HG03565 (cell line): Measurements from ENCODE around the gene KRT14.
"Not testable (repeated sequence)": the region's sequence is repeated elsewhere in the genome, so short reads cannot be mapped to it uniquely, and the experiment has no call there.

Experiments used
- ATAC-seq: cut with Tn5 transposase; IDR thresholded peaks from one replicate; pipeline ENCODE4 v1.9.1; 2021; ENCODE audit warnings: mild to moderate bottlenecking, moderate library complexity; ENCODE audit not compliant: unreplicated experiment

The KRT14 gene

DNA sequence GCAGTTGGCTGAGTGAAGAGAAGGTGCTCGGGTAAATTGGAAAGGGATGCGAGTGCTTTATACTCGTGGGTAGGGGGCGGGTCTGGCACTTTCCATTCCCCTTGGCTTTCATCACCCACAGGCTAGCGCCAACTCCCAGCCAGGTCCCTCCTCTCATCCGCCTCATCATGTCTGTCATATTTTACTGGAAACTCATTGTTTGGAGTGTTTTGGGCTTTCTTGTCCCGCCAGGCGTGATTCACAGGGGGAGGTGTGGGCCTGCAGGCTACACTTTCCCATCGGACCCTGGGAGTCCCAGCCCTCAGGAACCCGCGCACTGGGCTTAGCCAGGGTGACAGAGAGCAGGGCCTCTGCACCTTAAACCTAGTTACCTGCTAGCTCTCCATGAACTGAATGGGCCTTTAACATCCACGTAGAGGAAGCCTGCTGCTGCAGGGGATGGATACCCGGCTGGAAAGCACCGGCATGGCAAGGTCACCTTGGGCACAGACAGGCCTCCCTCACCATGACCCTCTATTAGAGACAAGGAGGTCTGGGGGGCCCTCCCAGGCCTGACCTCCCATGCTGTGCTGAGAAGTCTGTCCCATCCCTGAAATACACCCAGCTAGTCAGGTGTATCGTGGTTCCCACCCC lies at the start of gene KRT14:
Gene KRT14 (minus strand): TSS at position 33 of the 633 bp plus-strand sequence. CDS start 61 bp downstream, outside the sequence.
- ATAC-seq, result no peak

DNA sequence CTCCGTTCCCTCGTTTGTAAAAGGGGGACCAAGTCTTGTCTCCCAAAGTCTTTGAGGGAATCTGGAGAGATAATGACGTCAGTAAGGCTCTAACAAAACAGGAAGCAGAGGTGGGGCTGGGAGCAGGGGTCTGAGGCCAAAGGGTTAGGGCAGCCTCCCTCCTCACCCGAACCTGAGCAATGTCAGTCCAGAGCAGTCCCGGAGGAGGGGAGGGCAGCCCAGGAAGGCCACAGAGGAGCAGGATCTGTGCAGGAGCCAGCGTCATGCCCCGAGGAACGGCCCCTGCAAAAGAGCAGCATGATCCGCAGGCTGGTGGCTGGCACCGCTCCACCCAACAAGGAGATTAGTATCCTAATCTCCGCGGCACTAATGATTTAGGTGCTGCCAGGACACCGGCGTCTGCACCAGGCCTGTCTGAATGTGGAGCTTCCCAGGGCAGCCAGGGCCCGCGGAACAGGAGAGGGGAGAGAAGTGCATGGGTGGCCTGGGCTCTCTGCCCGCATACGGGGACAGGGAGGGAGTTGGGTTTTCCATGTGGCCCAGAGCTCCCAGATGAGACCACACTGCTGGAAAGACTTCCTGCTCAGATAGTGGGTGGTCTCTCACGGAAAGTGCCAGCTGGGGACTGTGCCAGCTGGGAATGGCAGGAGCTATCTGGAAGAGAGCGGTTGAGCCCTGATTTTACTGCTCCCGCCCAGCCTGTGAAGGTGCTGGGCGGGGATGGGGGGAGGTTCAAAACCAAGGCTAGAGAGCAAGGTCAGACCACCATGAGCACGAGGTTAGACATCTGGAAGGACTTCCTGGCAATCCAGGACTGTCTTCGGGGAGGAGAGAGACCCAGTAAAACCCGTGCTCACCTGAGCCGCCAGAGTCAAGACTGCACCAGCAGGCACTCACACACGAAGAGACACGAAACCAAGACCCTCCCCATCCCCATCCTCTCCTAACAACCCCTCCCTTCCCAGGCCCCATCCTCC lies 48.7 kb upstream of the KRT14 start:
- no peak for ATAC-seq

DNA sequence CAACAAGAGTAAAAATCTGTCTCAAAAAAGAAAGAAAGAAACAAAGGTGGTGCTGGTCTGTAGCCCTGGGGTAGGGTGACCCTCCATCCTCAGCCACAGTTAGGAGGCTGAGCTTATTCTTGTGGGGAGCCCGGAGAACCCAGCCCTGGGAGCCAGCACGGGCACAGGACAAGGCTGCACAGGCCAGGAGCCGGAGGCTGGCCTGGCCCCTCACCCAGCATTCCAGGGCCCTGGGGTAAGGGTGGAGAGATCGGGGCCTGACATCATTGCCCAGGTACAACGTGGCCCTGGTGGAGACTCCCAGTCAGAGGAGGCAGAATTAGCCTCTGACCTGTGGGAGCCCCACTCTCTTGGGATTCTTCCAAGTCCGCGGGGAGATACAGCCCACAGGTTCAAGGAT lies 47.9 kb upstream of the KRT14 start:
- no peak for ATAC-seq

DNA sequence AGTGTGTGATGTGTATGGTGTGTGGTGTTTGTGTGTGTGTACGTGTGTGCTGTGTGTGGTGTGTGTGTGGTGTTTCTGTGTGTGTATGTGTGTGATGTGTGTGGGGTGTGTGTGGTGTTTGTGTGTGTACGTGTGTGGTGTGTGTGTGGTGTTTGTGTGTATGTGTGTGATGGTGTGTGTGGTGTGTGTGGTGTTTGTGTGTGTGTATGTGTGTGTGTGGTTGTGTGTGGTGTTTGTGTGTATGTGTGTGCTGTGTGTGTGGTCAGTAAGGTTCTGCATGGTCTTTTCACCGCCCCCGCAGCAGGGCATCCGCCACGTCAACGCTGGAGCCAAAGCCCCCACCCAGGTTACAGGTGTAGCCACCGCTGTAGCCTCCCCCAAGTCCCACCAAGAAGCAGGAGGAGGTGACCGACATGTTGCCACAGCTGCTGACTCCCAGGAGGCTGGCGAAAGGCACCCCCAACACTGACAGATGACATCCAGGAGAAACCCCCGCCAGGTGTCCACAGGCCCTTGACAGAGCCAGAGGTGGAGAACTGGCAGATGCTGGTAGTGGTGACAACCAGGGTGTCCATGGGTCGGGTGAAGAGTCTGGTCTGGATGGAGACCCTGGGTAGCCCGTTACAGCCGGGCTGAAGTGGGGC lies 47.0 kb upstream of the KRT14 start:
- ATAC-seq, result no peak

DNA sequence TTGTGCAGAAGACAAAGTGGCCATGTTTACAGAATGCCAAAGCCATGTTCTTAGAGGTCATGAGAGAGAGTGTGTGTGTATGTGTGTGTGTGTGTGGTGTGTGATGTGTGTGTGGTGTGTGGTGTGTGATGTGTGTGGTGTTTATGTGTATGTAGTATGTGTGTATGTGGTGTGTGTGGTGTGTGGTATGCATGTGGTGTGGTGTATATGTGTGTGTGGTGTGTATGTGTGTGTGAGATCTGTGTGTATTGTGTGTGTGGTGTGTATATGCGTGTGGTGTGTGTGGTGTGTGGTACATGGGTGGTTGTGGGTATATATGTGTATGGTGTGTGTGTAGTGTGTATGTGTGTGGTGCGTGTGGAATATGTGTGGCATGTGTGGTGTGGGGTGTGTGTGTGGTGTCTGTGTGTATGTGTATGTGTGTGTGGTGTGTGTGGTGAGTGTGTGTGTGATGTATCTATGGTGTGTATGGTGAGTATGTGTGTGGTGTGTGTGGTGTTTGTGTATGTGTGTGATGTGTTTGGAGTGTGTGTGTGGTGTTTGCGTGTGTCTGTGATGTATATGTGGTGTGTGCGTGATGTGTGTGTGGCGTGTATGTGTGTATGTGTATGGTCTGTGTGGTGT lies 45.9 kb upstream of the KRT14 start:
- no peak for ATAC-seq

DNA sequence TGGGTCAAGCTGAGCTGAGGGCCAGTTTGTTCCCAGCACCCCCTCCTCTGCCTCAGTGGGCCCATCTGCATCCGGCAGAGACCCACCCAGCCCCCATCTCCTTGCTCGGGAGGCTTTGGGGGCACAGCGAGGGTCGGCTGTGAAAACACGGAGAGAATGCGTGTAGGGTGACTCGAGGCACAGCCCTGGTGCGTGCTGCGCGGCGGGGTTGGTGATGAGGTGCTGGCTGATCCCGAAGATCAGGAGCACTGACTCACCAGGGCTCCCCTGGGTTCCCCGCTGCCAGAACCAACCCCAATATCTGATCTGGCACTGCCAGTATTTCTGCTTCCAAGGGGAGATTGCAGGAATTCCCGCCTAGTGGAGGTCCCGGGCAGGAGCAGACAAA lies 45.2 kb upstream of the KRT14 start:
- ATAC-seq, result no peak

DNA sequence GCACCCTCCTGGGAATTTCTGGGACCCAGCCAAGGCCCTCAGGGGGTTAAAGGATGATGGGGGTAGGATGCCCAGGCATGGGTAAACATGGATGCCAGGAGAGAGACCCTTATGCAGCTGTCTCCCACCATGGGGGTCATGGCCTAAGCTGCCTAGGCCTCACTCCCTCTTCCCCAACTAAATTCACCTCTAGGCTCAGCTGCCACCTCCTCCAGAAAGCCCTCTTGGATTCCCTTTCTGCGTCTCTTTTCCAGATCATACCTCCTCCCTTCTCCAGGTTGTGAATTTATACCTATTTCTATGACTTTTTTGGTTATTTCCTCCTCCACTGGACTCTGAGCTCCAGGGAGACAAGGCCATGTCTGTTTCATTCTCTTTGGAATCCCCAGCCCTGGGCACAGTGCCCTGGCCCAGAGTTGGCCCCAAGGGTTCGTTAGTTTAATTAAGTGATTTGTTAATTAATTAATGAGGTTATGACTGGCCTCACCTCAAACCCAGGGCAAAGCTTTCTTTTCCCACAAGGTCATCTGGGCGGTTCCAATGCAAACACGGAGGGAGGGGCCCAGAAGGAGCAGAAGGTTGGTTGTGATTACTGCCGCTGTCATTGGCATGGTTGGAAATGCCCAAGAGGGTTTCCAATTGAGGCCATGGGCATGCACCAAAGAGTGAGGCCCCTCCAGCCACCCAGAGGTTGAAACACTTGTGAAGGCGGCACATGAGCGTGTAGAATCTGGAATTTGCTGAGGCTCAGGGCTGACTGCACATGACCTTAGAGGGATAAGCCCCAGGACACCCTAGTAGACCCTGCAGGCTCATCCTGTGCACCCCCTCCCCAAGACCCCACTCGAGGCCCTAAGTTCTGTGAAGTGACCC lies 44.6 kb upstream of the KRT14 start:
- no peak for ATAC-seq

DNA sequence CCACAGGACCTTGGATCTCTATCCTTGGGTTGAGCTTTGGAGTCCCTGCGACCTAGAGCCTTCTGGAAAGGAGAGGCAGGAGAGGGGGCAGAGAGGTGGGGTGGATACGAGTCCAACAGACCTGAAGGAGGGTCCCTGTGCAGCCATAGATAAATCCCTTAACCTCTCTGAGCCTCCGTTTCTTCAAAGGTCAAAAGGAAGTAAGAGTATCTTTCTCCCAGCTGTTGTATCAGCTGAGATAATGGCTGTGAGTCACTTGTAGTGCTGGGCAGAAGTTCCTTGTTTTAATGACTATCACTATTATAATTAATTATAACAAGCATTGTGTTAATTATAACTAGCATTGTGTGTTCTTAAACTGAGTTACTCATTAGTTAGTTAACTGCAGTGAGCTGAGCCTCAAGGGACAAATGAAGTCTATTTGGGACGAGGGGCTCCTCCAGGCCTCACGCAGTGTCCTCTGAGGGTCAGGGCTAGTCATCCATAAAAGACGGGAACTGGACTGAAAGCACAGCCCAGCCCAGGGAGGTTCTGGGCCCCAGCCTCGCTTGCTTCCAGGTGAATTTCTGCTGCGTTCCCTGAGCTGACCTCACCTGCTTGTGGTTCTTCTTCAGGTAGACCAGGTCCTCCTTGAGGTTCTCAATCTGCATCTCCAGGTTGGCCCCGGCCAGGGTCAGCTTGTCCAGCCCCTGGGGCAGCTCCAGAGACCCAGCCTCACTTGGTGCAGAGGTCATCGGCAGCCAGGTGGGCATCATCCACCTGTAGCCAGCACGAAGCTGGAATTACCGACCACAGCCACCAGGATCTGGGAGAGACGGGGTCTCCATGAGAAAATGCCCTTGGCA lies 43.4 kb upstream of the KRT14 start:
- ATAC-seq, result no peak

DNA sequence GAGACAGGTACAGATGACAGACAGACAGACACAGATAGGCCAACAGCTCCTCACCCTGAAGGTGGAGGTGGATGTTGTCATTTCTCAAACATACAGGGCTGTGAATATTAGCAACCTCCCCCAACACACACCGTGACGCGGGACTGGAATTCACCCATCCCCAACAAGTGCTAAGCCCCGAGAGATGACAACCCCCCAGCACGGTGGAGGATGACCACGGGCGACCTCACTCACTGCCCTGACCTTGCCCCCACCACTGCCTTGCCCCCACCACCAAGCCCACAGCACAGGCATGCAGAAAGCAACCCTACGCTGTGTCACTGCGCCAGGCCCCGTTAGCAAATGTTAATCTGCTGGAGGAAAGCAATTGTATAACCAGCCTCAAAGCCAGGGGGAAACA lies 42.6 kb upstream of the KRT14 start:
- ATAC-seq, result no peak

DNA sequence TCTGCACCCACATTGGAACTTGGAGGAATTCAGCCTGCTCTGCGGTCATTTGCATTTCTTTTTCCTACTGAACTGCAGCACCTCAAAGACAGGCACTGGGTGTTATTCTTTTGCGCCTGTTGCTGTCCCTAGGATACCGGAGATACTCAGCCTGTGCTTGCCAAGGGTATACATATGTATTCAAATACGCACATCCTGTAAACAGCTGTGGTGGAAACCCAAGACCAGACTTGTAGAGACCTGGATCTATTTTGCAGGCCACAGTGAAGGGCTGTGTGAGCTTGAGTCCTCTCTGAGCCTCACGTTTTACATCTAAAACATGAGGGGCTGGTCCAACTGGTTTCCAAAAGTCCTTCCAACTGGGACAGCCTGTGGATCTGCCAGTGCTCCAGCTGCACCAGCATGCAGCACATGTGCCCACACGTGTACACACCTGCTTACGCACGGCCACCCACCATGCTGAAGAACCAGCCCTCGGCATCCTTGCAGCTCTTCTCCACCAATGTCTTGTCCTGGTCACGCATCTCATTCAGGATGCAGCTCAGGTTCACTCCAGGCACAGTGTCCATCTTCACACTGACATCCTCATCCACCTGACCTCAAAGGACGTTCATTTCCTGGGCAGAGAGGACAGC lies 42.0 kb upstream of the KRT14 start:
- not testable (repeated sequence) for ATAC-seq

DNA sequence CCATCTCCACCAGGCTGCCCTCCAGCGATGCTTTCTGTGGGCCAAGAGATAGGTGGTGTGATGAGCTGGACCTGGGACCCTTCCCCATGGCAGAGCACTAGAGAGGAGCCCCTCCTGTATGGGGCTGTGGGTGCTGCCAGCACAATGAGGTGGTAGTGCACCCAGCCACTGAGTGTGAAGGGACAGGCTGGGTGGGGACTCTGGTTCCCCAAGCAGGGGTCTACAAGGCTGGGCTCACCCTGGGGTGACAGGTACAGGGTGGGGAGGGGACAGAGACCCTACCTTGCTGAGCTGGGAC lies 41.3 kb upstream of the KRT14 start:
- ATAC-seq, result not testable (repeated sequence)

DNA sequence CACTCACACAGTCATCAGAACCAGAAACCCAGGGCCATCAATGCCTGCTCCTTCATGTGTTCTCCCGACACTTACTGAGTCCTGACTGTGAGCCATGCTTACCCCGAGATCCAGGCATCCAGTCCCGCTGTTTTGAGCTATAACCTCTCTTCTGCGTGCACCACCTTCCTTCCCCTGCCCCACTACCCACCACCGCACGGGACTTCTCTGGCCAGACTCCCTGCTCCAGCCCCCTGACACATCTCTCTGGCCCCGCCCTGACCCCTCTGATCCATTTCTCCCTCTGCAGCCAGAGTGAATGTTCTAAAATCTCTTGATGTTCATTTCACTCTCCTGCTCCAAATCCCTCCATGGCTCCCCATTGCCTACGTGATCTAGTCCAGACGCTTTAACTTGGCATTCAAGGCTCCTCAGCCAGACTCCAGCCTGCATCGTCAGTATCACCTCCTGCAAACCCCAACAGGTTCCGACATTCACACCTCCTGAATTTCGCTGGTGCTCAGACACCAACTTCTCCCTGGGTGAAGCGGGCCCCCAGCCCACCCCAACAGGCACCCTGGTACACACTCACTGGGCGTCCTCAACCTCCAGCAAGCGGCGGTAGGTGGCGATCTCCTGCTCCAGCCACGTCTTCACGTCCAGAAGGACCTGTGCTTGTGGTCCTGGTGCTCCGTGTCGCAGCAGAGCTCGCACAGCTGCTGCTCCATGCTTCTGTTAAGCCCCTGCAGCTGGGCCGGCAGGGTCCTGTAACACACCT lies 40.8 kb upstream of the KRT14 start:
- ATAC-seq, result no peak

DNA sequence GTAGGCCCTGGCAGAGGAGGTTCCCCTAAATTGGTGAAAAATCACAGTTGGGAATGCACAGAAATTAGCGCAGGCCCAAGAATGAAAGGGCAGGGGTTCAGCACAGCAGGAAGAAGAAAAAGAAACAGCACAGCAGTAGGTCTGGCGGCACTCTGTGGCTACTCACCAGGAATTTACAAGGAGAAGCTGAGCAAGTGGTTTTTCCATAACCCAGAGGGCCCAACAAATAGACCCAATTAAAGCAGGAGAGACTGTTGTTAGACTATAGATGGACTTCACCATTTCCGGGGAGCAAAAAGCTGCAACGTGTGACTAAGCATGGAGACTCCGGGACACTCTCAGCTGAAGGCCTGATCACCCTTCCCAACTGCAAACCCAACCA lies 40.2 kb upstream of the KRT14 start:
- not testable (repeated sequence) for ATAC-seq

DNA sequence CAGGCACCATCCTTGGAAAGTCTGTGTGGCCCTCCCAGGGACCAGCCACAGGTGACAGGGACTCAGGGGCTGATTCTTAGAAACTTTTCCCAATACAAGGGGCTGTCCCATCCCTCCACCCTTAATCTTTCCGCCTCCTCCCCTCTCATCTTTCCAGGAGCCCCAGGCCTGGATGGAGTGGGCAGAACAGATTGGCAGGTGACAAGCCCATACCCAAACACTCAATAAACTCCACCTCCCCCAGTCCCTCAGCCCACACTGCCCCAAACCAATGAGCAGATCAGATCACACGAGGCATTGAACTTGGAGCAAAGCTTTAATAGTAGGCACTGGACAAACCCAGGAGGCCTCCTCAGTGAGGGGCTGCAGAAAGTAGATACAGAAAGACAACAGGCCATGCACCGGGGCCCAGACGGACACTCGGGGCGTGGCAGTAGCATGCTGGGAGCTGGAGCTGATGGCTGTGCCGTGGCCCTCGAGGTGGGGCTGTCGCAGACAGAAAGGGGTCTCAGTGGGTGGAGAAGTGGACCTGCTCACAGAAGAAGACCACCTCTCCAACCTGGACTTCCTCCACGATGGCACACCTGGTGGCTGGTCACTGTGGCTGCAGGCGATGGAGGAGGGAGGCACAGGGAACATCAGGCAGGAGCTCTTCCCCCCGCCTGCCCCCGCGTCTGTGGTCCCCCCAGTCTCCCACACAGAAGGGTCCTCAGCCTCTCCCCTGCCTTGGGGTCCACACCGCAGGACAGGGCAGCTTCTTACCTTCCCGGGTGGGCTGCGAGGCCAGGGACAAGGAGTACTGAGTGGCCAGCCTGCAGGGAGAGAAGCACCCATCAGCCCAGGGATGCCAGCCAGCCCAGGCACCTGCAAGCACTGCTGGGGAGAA lies 39.6 kb upstream of the KRT14 start:
- ATAC-seq, result not testable (repeated sequence)

DNA sequence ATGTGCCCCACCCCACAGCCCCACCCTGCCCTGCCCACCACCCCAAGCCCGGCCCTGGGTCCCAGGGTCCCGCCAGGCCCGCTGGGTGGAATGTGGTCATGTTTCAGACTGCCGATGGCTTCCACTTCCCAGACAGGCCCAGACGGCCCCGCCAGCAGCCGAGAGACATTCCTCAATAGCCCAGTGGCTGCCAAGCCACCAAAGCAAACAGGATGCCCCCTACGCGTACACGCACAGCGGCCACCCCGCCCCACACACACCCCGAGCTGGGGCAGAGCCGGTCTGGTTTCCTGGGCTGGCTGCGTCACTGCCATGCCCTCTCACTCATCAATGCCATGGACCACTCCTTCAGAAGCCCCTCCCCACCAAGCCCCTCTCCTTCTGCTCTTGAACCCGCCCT lies 38.9 kb upstream of the KRT14 start:
- ATAC-seq, result no peak

DNA sequence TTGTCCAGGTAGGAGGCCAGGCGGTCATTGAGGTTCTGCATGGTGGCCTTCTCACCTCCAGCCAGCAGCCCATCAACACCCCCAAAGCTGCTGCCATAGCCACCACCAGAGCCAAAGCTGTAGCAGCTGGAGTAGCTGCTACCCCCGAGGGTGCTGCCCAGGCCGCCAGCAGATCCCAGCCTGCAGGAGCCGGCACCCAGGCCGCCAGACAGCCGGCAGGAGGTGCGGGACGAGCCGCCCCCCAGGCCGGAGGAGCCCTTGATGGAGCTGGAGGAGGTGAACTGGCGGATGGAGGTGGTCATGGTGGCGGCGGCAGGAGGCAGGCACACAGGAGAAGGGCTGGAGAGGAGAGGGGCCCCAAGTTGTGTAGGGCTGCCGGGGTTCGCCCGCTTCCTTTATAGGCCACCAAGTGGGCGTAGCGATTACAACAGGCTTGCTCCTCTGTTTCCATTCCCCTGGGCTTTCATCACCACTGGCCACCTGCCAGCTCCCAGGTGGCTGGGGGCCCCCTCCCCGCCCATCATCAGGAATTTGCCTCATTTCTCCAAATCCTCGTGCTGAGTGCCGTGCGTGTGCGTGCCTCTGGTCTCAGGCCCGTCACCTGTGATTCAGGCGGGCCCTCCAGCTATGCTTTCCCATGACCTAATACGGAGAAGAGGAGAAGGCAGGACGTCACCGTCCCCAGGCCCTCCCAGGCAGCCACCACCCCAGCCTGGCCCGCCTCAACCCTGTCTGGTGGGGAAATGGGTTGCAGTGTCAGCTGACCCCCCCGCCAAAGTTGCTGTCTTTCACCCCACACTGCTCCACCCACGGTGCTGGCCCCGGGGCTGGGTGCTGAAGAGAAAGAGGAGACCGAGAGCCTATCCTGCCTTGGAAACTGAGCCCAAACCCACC lies 37.8 kb upstream of the KRT14 start, which contains the start of gene KRT17:
Gene KRT17 (minus strand): TSS at position 368 of the 894 bp plus-strand sequence. CDS start 66 bp downstream, at position 302.
- no peak for ATAC-seq
